Activated CD8-positive, alpha-beta memory T cell treated with anti-CD3 and anti-CD28 coated beads, Interleukin-2, amount 10 ng/mL, durations not matched to agents 7 days and 5 days (primary cell): ENCODE data around the gene TUB. TPM values are rescaled to one million over a fixed set of nuclear protein-coding genes. Genes with fewer than 3 reads are reported as not detected.

ENCODE experiments used
- ATAC-seq: fragments of 150-1000 bp; cut with Tn5 transposase; one replicate; pipeline ENCODE4 v1.10.0; 2021; ENCODE audit warnings: moderate library complexity
- CTCF ChIA-PET: fragments of 350-600 bp; sonication (Branson Sonifier 250); formaldehyde crosslinking; loops from one replicate; lab custom pipeline; 2021; ENCODE audit warnings: antibody characterized with exemption; lab: Charles Lee
- DNase-seq: peaks from one replicate; pipeline ENCODE4 v3.0.0-alpha.2; 2020
- H3K27ac Mint-ChIP-seq: one replicate; pipeline ENCODE4 v1.8.0; 2021; ENCODE audit warnings: mild to moderate bottlenecking, mixed read lengths
- H3K27me3 Mint-ChIP-seq: one replicate; pipeline ENCODE4 v1.8.0; 2021; ENCODE audit warnings: mixed read lengths
- H3K36me3 Mint-ChIP-seq: one replicate; pipeline ENCODE4 v1.8.0; 2021; ENCODE audit warnings: mild to moderate bottlenecking, mixed read lengths
- H3K4me1 Mint-ChIP-seq: one replicate; pipeline ENCODE4 v1.8.0; 2021; ENCODE audit warnings: mixed read lengths
- H3K4me3 Mint-ChIP-seq: one replicate; pipeline ENCODE4 v1.8.0; 2021; ENCODE audit warnings: mild to moderate bottlenecking, moderate library complexity, mixed read lengths
- H3K9me3 Mint-ChIP-seq: one replicate; pipeline ENCODE4 v1.8.0; 2022; ENCODE audit warnings: low read depth, mixed read lengths
- total RNA-seq, 2 experiments: library from RNA; stranded (reverse); gene quantifications; one replicate each; pipeline ENCODE4 v1.2.3, GENCODE V29; 2021

Gene TUB, protein sequence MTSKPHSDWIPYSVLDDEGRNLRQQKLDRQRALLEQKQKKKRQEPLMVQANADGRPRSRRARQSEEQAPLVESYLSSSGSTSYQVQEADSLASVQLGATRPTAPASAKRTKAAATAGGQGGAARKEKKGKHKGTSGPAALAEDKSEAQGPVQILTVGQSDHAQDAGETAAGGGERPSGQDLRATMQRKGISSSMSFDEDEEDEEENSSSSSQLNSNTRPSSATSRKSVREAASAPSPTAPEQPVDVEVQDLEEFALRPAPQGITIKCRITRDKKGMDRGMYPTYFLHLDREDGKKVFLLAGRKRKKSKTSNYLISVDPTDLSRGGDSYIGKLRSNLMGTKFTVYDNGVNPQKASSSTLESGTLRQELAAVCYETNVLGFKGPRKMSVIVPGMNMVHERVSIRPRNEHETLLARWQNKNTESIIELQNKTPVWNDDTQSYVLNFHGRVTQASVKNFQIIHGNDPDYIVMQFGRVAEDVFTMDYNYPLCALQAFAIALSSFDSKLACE
- under 1 TPM; 0.07 to 0.09 TPM for total RNA-seq

DNA sequence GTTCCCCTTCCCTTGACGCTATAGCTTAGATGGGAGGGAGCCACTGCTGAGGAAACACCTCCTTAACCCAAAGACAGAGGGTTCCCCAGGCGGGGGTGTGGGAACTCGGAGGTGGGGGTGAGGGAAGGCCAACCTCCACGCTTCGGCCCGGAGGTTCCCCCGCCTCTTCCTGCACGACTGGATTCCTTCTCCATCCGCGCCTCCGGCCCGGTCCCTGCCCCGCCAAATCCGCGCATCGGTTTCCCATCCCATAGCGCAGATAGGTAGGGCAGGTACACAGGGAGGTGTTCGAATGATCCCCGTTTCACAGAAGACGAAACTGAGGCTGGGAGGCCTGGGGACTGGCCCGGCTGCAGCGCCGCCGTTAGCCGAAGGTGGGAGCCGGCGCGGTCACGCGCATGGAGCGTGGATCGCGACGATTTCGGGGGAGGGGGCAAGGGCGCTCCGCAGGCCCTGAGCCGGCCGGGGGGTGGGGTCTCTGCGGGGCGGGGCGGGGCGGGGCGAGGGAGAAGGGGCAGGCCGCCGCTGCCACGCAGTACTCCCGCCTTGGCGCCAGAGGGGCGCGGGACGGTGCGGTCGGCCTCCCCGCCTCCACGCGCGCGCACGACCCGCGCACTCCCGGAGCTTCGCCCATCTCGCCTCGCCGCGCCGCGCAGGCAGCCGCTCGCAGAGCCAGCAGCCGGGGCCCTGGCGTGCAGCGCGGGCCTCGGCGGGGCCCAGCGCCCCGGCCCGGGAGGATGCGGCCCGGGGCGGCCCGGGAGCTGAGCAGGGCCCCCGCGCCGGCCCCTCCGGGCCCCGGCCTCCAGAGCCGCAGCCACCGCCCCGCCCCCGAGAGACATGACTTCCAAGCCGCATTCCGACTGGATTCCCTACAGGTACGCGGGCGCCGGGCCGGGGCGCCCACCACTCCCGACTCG is at the start of gene TUB:
TUB (plus strand) TSS at position 538 of the 917 bp plus-strand sequence; CDS start at position 838, 300 bp downstream.
- peak within 1 kb of the TSS; percentile 16 for H3K4me3 Mint-ChIP-seq
- H3K9me3 Mint-ChIP-seq, result no peaks in the 10 kb centered on the region
- ATAC-seq (peak; percentile 21), DNase-seq (no peak)
- H3K36me3 Mint-ChIP-seq, result no peaks in the 10 kb centered on the region
- CTCF ChIA-PET, result interaction anchor here (2.2 kb wide), 1 partner anchor 10 kb away, joined by 6 read pairs; no protein-coding TSS in a partner anchor
- peaks cover 54% of the 10 kb centered on the region for H3K27me3 Mint-ChIP-seq
- H3K4me1 Mint-ChIP-seq, result no peaks in the 10 kb centered on the region
- H3K27ac Mint-ChIP-seq, result no peak within 1 kb of the TSS

DNA sequence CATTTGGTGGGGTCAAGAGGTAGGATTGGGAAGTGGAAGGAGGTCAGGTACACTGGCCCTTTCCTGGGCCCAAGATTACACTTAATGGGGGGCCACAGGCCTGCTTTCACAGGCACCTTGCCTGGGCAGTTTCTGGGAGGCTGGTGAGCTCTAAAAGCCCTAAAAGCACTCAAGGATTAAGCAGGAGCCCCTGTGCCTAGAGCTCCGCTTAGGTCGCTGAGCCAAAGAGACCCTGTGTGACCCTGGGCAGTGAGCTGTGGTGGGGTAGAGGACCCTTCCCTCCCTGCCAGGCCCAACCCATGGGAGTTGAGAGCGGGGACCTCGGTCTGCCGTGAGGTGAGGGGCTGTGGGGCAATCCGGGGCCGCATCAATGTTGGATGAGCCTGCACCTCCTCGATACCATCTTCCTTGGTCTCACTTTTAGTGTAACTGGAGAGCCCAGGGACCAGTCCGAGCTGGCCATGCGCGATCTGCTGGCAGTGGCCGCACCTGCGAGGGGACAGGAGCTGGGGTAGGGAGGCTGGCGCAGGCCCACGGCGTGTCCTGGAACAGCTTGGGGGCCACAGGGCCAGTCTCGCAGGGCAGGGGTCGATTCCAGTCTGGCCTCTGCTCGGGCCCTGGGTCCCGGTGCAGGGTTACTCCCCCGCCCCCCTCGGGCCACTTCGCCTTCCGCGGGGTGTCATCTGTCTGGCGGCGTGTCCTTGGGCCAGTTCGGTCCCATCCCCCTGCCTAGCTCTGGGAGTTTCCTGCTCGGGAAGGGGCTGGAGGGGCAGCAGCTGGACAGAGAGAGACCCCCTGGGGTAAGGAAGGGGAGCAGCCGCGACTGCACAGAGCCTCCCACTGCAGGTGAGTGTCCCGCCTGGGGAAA is 49.5 kb upstream of the TUB start:
- Mint-ChIP-seq H3K9me3 (no peaks in the 10 kb centered on the region), H3K27ac (no peak overlapping the region), H3K36me3 (no peaks in the 10 kb centered on the region), H3K4me1 (peaks cover 2% of the 10 kb centered on the region), H3K27me3 (peaks cover 8% of the 10 kb centered on the region), H3K4me3 (no peak overlapping the region)
- CTCF ChIA-PET, result interaction anchor here (1.4 to 6.8 kb wide), 3 partner anchors 10 to 67 kb away, joined by 3 to 173 read pairs (median 13); no protein-coding TSS in a partner anchor
- peak; percentile 19 for DNase-seq
- ATAC-seq, result no peak

DNA sequence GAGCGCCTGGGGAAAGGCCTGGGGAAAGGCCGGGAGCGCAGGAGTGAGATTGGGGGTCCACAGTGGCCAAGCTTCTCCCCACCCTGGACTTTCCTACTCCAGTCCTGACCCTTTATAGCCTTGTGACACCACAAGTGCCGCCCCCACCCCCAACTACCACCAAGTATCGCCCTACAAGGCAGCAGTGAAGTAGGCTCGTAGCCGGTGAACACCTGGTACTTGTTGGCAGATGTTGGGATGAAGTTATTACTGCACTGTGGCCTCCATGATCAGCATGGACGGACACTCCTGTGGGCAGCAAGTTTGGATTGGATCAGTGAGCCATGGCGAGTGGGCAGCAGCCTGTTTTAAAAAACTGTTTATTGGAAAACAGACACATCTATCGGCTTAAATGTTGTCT is 48.9 kb upstream of the TUB start:
- CTCF ChIA-PET, result interaction anchor here (1.1 to 6.8 kb wide), 7 partner anchors 11 to 106 kb away, joined by 3 to 173 read pairs (median 8); no protein-coding TSS in a partner anchor
- DNase-seq (peak; percentile 21), ATAC-seq (no peak)
- peaks cover 2% of the 10 kb centered on the region for H3K4me1 Mint-ChIP-seq
- no peak overlapping the region for H3K27ac Mint-ChIP-seq
- no peaks in the 10 kb centered on the region for H3K36me3 Mint-ChIP-seq
- peaks cover 8% of the 10 kb centered on the region for H3K27me3 Mint-ChIP-seq
- H3K4me3 Mint-ChIP-seq, result no peak overlapping the region
- H3K9me3 Mint-ChIP-seq, result no peaks in the 10 kb centered on the region

DNA sequence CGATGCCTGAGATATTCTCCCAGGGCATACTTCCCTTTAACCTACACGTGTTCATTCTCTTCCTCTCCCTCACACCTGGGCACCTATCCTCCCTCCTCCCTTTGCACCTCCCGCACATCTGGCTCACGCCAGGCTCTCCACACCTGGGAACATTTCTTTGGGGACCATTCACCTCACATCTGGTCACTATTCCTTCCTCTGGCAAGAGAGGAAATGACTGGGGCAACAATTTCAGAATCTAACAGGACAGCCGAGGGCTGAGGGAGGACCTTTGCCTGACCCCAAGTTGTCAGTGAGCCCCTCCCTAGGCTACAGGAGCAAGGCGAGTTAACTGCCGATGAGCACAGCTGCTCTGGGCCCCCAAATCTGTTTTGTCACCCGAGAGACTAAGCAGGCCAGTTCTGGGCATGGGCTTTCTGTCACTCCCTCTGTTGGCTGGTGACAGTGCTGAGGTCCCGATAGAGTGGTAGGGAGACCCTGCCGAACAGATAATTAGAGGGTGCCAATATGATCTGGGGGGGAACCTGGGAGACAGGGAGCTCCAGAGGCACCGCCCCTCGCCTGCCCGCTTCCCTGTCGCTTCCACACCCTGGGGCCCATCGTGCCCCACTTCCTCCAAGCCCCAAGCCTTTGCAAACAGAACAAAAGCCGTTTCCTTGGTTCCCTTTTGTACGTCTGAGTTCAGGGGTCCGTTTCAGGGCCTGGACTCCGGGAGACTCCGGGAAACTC is 48.3 kb upstream of the TUB start:
- peaks cover 8% of the 10 kb centered on the region for H3K27me3 Mint-ChIP-seq
- CTCF ChIA-PET, result interaction anchor here (0.7 to 6.8 kb wide), 24 partner anchors 8 to 106 kb away, joined by 3 to 173 read pairs (median 4); partner anchors contain the start of gene EIF3F
- no peaks in the 10 kb centered on the region for H3K9me3 Mint-ChIP-seq
- no peak overlapping the region for H3K27ac Mint-ChIP-seq
- H3K4me3 Mint-ChIP-seq, result no peak overlapping the region
- ATAC-seq, result no peak
- peaks cover 2% of the 10 kb centered on the region for H3K4me1 Mint-ChIP-seq
- no peaks in the 10 kb centered on the region for H3K36me3 Mint-ChIP-seq
- peak; percentile 35 for DNase-seq

DNA sequence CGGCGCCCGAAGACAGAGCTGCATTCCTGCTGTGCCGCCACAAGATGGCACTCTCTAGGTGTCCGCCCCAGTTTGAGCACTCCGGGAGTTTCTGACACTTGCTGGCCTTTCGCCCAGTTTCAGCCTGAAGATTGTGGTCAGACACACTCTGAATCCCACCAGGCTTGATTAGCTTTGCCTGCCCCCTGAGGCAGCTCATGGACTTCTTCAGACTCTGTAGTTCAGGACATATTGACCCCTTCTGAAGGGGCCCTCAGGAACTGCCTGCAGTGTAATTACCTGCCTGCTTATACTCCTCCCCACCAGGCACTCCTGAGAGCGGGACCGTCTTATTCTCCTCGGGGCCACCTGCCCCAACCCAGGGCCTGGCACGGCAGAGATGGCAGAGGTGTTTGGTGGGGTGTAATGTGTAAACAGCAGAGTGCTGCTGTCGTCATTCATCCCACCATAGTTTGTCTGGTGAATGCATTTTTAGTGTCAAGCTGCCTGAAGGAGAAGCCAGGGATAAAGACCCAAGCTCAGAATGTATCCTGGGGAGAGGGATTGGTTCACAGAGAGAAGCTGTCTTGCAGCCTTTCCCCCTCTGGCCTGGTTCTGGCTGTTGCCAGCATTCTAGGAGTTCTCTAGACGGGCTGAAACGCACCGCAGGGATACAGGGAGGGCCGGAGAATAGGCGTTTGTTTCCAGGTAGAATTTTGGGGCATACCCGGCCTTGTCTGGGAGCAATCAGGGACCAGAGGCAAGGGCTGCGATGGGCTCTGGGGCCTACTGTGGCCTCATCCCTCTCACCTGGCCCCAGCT is 47.5 kb upstream of the TUB start:
- Mint-ChIP-seq H3K4me3 (no peak overlapping the region), H3K27ac (no peak overlapping the region), H3K4me1 (peaks cover 2% of the 10 kb centered on the region), H3K27me3 (peaks cover 5% of the 10 kb centered on the region), H3K9me3 (no peaks in the 10 kb centered on the region), H3K36me3 (no peaks in the 10 kb centered on the region)
- ATAC-seq, result peak; percentile 85
- CTCF ChIA-PET, result interaction anchor here (0.7 to 6.8 kb wide), 25 partner anchors 9 to 105 kb away, joined by 3 to 173 read pairs (median 3); partner anchors contain the start of gene EIF3F
- peak; percentile 61 for DNase-seq

DNA sequence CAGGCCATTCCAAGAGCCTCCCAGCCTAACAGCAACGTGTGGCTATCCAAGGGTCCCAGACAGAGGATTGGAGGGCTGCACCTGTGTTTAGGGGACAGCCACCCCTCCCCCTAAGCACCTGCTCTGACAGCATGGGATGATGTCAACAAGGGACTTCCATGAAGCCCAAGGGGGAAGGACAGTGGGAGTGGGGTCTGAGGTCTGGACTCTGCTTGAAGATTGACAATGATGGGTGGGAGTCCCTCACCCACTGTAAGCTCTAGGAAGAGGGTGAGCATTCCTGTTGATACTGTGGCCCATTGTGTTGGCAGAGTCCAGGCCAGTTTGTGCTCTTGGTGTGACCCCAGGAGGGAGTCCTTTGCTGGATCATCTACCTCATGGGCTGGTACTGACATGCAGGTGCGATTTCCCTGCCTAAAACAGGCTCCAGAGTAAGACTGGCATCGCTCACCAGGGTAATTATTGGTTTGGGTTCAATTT is 46.9 kb upstream of the TUB start:
- DNase-seq (peak; percentile 23), ATAC-seq (no peak)

DNA sequence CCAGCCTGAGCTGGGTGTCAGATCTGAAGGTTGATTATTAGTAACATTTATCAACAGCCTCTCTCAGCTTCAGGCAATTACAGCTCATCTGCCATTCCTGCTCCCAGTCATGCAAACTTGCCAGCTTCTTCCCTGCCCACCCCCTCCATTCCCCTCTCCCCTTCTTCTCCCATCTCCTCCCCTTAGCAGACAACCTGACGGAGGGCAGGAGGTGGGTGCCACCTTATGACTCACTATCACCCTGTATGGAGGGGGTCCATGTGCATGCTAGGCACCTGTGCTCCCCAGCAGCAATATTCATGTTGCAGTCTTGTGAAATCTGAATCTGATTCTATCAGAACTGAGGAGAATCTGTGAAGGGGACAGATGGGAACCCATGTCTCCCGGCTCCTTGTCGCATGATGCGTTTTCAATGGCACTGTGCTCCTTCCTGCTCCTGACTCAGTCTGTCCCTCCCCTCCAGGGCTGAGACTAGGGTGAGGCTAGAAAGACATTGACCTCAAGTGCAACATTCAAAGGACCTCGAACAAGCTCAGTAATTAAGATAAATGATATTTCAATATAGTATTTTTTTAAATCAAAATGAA is 46.3 kb upstream of the TUB start:
- DNase-seq, result peak; percentile 27

More for the DNA sequence above, 46.9 kb upstream of the TUB start:
- Mint-ChIP-seq H3K4me3 (no peak overlapping the region), H3K36me3 (no peaks in the 10 kb centered on the region), H3K9me3 (no peaks in the 10 kb centered on the region), H3K27ac (no peak overlapping the region), H3K27me3 (peaks cover 4% of the 10 kb centered on the region), H3K4me1 (peaks cover 2% of the 10 kb centered on the region)
- CTCF ChIA-PET, result interaction anchor here (1.2 to 6.8 kb wide), 11 partner anchors 9 to 82 kb away, joined by 3 to 173 read pairs (median 6); no protein-coding TSS in a partner anchor

DNA sequence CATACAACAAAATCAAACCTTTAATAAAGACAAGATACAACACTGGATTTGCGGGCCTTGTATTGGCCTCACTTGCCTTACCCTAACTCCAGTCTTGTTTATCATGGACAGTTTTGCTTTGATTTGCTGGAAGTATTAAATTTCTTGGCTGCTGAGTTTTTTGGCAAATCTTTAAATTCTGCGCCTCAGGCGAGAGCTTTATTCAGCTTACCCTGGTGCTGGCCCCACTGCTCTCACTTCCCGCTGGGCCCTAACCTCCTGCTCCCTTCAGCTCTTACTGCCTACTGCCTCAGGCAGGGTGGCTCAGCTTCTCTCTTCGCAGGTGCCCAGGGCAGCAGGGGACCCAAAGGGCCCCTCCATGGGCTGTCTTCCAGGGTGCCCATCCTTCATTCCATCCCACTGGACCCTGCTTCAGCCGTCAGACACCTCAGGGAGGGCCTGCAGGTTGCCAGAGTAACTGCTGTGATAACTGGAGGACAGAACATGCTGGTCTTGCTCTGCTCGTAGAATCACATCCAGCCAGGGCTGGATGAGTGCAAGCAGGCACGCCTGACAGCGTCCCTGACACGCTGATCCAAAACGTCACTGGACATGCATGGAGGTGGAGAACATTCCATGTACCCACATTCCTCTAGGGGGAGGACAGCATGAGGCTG is 45.7 kb upstream of the TUB start:
- Mint-ChIP-seq H3K4me3 (no peak overlapping the region), H3K4me1 (peaks cover 2% of the 10 kb centered on the region), H3K27me3 (no peaks in the 10 kb centered on the region), H3K27ac (no peak overlapping the region), H3K9me3 (no peaks in the 10 kb centered on the region), H3K36me3 (no peaks in the 10 kb centered on the region)
- CTCF ChIA-PET, result interaction anchor here (1.5 to 6.8 kb wide), 2 partner anchors 12 to 59 kb away, joined by 3 to 173 read pairs; no protein-coding TSS in a partner anchor
- ATAC-seq (no peak), DNase-seq (peak; percentile 25)

More for the DNA sequence above, 46.3 kb upstream of the TUB start:
- no peaks in the 10 kb centered on the region for H3K36me3 Mint-ChIP-seq
- CTCF ChIA-PET, result interaction anchor here (1.5 to 6.8 kb wide), 2 partner anchors 11 to 59 kb away, joined by 3 to 173 read pairs; no protein-coding TSS in a partner anchor
- no peak overlapping the region for H3K4me3 Mint-ChIP-seq
- no peak overlapping the region for H3K27ac Mint-ChIP-seq
- ATAC-seq, result no peak
- no peaks in the 10 kb centered on the region for H3K9me3 Mint-ChIP-seq
- H3K4me1 Mint-ChIP-seq, result peaks cover 2% of the 10 kb centered on the region
- peaks cover 2% of the 10 kb centered on the region for H3K27me3 Mint-ChIP-seq

DNA sequence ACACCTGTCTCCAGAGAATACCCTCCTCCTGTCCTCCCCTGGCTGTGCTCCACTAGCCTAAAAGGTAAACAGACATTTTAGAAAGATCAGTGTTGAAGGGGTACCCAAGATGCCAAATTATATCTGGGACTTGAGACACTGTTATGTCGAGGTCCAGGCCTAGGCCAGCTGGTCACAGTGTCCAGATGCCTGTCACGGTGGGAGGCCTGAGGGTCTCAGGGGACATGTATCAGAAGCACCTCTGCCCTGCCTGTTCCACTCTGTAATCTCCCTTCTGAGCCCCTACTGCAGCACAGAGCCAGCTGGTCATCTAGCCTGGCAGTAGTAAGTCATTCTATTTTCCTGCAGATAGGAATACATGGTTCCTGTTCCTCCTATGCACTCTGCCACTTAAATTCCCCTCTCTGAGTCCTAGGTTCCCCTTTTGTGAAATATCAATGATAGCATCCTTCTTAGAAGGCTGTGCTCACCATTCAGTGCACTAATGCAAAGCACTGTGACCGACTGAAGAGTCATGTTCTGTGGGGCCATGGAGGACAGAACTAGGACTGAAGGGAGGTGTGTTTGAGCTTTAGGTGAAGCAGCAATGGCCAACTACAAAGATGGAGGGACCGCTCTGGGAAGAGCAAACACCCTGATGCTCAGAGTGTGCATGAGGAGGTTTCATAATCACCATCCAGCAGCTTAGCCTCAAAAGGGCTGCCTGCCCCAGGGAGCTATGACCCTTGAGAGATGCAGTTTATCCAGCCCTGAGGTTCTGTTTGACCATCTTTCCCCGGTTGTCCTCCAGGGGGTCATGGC is 44.8 kb upstream of the TUB start:
- Mint-ChIP-seq H3K27me3 (no peaks in the 10 kb centered on the region), H3K36me3 (no peaks in the 10 kb centered on the region)

More for the DNA sequence above, 44.8 kb upstream of the TUB start:
- DNase-seq (peak; percentile 23), ATAC-seq (no peak)
- H3K27ac Mint-ChIP-seq, result no peak overlapping the region
- H3K4me3 Mint-ChIP-seq, result no peak overlapping the region
- CTCF ChIA-PET, result interaction anchor here (6.8 kb wide), 1 partner anchor 58 kb away, joined by 173 read pairs; no protein-coding TSS in a partner anchor
- peaks cover 2% of the 10 kb centered on the region for H3K4me1 Mint-ChIP-seq
- H3K9me3 Mint-ChIP-seq, result no peaks in the 10 kb centered on the region
